HG02970 (cell line): Measurements from ENCODE around the gene KIF1B.
"Not testable (repeated sequence)": the region's sequence is repeated elsewhere in the genome, so short reads cannot be mapped to it uniquely, and the experiment has no call there.

Source experiments
- ATAC-seq: cut with Tn5 transposase; IDR thresholded peaks from one replicate; pipeline ENCODE4 v1.9.1; 2021; ENCODE audit warnings: mild to moderate bottlenecking, moderate library complexity, moderate number of reproducible peaks; ENCODE audit not compliant: unreplicated experiment, low FRiP score

KIF1B gene

DNA sequence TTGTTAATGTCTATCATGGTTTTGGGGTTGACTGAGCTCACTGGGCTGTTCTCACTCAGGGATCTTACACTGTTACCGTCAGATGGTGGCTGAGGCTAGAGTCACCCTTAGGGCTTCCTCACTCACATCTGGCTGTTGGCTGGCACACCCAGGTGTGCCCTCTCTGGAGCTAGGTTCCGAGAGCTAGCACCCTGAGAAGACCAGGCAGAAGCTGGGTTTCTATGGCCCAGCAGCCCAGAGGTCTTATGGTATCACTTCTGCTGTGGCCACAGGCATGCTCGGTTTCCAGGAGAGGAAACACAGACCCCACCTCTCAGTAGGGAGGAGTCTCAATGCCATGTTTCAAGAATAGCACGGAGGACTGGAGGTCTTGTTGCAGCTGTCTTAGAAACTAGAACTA, 20.7 kb upstream of the KIF1B start:
- no peak for ATAC-seq

DNA sequence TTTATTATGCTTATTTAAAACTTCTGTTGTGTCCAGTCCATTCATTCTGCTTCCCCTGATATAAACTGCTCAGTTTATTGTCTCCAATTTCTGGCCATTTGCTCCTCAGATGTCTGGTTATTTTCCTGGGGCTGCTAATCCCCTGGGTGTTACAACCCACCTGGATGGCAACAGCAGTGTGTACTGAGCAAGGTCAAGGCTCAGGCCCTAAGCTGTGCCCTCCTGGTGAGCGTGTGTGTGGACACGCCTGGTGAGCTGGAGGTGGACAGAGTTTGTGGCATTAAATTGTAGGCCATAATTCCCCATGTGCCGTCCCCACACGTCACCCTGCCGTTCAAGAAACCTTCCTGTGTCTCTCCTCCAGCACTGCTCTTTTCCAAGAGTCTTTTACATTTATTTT, 18.1 kb upstream of the KIF1B start:
- ATAC-seq = no peak

DNA sequence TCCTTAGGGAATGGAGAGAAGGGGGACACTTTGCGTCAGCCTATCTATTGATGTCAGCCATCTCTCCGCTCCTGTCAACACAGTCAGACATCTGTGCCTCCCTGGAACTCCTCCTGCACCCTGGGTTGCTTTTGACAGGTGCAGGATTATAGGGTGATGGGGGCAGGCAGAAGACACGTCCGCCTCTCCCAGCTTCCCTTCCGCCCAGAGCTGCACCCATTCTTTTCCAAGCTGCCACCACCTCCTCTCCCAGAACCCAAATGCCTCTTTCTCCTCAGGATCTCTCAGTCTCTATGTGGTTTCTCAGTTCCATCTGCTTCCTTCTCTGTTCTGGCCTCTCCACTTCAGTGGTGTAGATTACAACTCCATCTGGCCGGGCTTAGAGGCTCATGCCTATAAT, 17.1 kb upstream of the KIF1B start:
- ATAC-seq = no peak

GRCh38 chr1:10195570-10195969, 14.8 kb upstream of the KIF1B start:
- no peak for ATAC-seq

GRCh38 chr1:10196976-10197375, 13.4 kb upstream of the KIF1B start:
- no peak for ATAC-seq

GRCh38 chr1:10200620-10201019, 9.8 kb upstream of the KIF1B start:
- no peak for ATAC-seq

DNA sequence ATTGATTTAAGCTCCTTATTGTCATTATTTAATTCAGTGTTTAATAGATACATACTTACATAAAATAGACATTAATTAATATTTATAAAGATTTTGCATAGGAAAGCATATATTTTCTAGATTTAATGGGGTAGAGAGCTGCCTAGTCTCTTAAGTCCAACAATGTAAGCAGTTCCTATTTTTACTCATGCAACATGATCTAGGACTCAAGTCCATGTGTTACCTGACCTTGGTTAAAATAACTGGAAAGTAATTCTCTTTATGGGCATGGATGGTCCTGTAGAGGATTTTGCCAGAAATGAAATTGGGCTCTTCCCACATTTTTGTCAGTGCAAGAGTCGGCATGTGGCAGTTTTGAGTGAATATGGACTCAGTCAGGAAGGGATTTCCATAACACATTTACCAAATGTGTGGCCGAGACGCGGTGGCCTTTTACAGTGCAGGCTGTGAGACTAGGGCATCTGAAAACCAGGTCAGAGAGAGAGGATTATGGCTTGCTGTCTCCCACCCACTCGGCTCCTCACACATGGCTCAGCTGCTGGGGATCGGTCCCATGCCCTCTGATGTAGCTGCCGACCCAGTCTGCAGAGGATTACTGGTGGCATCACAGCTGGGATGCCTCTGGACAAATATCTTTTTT, 6.2 kb upstream of the KIF1B start:
- no peak for ATAC-seq

DNA sequence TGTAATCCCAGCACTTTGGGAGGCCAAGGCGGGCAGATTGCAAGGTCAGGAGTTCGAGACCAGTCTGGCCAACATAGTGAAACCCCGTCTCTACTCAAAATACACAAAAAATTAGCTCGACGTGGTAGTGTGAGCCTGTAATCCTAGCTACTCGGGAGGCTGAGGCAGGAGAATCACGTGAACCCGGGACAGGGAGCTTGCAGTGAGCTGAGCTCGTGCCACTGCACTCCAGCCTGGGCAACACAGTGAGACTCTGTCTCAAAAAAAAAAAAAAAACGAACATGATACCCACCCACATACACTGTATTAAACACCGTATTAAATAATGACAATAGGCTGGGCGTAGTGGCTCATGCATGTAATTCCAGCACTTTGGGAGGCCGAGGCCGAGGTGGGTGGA, 5.2 kb upstream of the KIF1B start:
- not testable (repeated sequence) for ATAC-seq

GRCh38 chr1:10207810-10208209, 2.6 kb upstream of the KIF1B start:
- ATAC-seq = no peak

GRCh38 chr1:10208537-10208936, 1.8 kb upstream of the KIF1B start:
- ATAC-seq = no peak

DNA sequence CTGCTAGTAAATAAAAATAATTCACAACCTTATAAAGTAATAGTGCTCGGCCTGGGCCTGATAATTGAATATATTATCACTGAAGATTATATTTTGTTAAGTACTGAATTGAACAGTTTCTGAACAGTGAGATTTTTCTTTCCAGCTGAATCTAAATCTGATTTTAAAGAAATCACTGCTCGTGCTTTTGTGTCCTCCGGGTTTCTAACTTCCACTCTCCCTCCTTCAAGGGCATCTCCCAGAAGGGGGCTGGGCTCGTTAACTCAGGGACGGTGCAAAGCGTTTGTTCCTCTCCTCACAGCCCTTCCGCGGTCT, 823 bp upstream of the KIF1B start:
- ATAC-seq = no peak

GRCh38 chr1:10210841-10211804, 753 bp downstream of the KIF1B start:
- no peak for ATAC-seq

- no peak for ATAC-seq
Measured at GRCh38 chr1:10211805-10212410, 1.5 kb downstream of the KIF1B start.

DNA sequence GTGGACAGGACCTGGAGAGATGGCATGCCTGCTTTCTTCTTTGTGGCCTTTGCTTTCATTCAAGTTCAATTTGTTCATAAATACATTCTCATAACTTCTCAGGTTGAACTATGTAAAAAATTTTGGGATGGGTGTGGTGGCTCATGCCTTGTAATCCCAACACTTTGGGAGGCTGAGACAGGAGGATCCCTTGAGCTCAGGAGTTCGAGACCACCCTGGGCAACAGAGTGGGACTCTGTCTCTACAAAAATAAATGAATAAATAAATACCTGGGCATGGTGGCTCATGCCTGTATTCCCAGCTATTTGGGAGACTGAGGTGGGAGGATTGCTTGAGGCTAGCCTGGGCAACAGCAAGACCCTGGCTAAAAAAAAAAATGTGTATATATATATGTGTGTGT, 2.1 kb downstream of the KIF1B start:
- no peak for ATAC-seq

DNA sequence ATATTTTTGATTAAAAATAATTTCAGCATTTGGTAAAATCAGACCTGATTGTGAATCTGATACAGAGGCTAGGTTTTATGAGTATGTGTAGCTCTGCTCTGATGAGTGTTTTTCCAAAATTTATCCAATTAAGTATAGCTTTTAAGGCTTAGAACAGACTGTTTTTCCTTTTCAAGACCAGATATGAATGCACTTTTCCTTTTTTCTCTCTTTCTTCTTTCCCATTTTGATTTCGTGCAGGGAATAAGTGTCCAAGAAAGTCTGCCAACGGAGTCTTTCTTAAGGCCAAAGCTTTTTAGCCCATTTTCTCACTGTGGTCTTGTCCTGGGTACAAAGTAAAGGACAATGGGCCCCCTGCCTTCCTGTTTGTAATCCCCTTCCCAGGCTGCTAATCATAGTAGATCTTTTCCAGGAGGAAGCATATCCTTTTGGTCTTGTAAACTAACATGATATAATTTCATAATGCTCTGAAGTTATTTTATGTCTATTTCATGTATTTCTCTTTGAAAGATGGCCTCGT, 2.9 kb downstream of the KIF1B start:
- no peak for ATAC-seq

GRCh38 chr1:10216090-10216749, 5.8 kb downstream of the KIF1B start:
- no peak for ATAC-seq

DNA sequence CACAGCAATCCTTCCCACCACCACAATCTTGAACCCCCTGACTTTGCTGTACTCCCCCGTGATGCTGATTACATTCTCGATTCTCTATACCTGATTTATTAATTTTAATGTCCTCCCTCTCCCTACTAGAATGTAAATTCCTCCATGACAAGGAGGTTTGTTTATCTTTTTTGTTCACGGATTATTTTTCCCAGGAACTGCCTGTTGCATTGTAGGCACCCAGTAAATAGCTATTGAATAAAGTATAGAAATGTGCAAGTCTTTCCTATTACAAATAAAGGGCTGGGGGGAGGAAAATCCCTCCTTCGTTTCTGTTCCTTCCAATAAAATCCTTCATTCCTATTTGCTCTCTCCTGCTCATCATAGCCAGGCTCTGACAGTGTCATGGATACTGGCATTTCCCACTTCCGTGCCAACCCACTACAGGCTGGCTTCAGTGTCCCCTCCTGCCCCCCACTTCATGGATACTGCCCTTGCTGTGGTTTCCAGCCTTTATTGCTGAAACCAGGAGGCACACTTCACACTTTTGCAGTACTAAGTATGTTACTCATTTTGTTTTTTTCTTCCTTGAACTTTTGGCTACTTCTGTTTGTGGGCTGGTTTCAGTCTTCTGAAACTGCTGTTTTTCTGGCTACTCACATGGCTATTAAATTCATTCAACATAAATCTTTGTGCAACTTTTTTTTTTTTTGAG, 7.5 kb downstream of the KIF1B start:
- no peak for ATAC-seq

- no peak for ATAC-seq
Measured at GRCh38 chr1:10220200-10220599, 9.8 kb downstream of the KIF1B start.

GRCh38 chr1:10220657-10221056, 10.3 kb downstream of the KIF1B start:
- not testable (repeated sequence) for ATAC-seq

DNA sequence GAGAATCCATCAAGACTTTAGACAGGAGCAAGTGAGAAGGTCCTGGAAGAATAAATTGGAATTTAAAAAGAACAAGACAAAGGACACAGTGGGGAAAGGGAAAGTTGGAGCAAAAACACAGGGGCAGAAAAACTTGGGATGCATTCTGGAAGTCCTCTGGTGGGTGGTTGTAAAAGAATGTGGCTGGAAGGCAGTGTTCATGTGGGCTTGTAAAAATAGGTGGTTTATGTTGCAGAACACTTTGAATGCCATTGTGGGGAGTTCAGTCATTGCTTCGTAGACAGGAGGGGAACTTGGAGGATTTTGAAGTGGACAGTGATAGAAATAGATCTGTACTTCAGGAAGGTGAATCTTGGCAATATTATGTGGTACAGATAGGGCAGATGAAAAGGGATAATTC, 15.2 kb downstream of the KIF1B start:
- ATAC-seq = no peak
